GM23338 (cell line): ENCODE results near the gene ASZ1.

Experiments used
- CREB1 ChIP-seq: fragments of 250-450 bp; sonication (Bioruptor Pico); IDR thresholded peaks from 2 replicates; pipeline ENCODE4 v1.5.0; 2020; ENCODE audit warnings: low read depth, mild to moderate bottlenecking, moderate library complexity
- EZH2phosphoT487 ChIP-seq: fragments of 200-600 bp; sonication (generic); IDR thresholded peaks from one replicate; pipeline ENCODE4 v1.8.1; 2018; ENCODE audit warnings: antibody characterized with exemption; ENCODE audit not compliant: unreplicated experiment
- POLR2AphosphoS5 ChIP-seq: IDR thresholded peaks from 2 replicates; pipeline ENCODE4 v1.6.1; 2016; ENCODE audit warnings: antibody characterized with exemption, low read depth
- STAT1 ChIP-seq: IDR thresholded peaks from one replicate; pipeline ENCODE4 v1.6.1; 2016; ENCODE audit warnings: antibody characterized with exemption; ENCODE audit not compliant: unreplicated experiment
- TF ChIP-seq, protein P1 (sequence below), 2 experiments: fragments of 200-600 bp in 1 of 2; sonication (generic) in 1 of 2; conservative IDR thresholded peaks; 2 replicates each; pipeline versions ENCODE4 v1.5.1 to v1.6.1; 2016 to 2017; ENCODE audit warnings: antibody characterized with exemption in 2 of 2, low read depth in 2 of 2, mild to moderate bottlenecking in 2 of 2, moderate library complexity in 1 of 2
- TF ChIP-seq, protein P2 (sequence below): fragments of 250-450 bp; sonication (Bioruptor Pico); IDR thresholded peaks from 2 replicates; pipeline ENCODE4 v1.5.0; 2020; ENCODE audit warnings: mild to moderate bottlenecking, moderate library complexity
- TF ChIP-seq, protein P3 (sequence below): IDR thresholded peaks from one replicate; pipeline ENCODE4 v1.6.1; 2018; ENCODE audit warnings: antibody characterized with exemption; ENCODE audit not compliant: unreplicated experiment

DNA sequence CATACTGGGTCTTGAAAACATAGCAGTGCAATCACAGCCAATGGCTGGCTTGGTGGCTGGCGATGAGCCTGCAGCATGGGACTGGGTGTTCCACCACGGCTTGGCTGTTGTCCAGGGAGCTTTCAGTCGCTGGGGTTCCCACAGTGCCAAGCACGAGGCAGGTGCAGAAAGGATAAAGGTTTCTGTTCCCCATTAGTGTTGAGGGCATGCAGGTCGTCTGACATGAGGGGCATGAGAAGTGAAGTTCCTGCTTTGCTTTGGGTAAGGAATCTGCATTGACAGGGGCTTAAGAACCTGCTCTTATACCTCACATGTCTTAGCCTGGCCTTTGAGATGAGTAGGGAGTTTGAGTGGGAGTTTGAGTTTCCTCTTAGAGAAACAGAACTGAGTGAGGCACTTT is 43.5 kb upstream of the ASZ1 start:
- TF ChIP-seq, protein P1, sequence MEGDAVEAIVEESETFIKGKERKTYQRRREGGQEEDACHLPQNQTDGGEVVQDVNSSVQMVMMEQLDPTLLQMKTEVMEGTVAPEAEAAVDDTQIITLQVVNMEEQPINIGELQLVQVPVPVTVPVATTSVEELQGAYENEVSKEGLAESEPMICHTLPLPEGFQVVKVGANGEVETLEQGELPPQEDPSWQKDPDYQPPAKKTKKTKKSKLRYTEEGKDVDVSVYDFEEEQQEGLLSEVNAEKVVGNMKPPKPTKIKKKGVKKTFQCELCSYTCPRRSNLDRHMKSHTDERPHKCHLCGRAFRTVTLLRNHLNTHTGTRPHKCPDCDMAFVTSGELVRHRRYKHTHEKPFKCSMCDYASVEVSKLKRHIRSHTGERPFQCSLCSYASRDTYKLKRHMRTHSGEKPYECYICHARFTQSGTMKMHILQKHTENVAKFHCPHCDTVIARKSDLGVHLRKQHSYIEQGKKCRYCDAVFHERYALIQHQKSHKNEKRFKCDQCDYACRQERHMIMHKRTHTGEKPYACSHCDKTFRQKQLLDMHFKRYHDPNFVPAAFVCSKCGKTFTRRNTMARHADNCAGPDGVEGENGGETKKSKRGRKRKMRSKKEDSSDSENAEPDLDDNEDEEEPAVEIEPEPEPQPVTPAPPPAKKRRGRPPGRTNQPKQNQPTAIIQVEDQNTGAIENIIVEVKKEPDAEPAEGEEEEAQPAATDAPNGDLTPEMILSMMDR (conservative IDR thresholded peaks at IDR 0.05; ENCODE audit: low read depth in 2 of 2), result no peak
- TF ChIP-seq EZH2phosphoT487 (no peak), STAT1 (no peak), CREB1 (CRISPR knock-in tag) (no peak), POLR2AphosphoS5 (no peak)
- TF ChIP-seq, protein P2, sequence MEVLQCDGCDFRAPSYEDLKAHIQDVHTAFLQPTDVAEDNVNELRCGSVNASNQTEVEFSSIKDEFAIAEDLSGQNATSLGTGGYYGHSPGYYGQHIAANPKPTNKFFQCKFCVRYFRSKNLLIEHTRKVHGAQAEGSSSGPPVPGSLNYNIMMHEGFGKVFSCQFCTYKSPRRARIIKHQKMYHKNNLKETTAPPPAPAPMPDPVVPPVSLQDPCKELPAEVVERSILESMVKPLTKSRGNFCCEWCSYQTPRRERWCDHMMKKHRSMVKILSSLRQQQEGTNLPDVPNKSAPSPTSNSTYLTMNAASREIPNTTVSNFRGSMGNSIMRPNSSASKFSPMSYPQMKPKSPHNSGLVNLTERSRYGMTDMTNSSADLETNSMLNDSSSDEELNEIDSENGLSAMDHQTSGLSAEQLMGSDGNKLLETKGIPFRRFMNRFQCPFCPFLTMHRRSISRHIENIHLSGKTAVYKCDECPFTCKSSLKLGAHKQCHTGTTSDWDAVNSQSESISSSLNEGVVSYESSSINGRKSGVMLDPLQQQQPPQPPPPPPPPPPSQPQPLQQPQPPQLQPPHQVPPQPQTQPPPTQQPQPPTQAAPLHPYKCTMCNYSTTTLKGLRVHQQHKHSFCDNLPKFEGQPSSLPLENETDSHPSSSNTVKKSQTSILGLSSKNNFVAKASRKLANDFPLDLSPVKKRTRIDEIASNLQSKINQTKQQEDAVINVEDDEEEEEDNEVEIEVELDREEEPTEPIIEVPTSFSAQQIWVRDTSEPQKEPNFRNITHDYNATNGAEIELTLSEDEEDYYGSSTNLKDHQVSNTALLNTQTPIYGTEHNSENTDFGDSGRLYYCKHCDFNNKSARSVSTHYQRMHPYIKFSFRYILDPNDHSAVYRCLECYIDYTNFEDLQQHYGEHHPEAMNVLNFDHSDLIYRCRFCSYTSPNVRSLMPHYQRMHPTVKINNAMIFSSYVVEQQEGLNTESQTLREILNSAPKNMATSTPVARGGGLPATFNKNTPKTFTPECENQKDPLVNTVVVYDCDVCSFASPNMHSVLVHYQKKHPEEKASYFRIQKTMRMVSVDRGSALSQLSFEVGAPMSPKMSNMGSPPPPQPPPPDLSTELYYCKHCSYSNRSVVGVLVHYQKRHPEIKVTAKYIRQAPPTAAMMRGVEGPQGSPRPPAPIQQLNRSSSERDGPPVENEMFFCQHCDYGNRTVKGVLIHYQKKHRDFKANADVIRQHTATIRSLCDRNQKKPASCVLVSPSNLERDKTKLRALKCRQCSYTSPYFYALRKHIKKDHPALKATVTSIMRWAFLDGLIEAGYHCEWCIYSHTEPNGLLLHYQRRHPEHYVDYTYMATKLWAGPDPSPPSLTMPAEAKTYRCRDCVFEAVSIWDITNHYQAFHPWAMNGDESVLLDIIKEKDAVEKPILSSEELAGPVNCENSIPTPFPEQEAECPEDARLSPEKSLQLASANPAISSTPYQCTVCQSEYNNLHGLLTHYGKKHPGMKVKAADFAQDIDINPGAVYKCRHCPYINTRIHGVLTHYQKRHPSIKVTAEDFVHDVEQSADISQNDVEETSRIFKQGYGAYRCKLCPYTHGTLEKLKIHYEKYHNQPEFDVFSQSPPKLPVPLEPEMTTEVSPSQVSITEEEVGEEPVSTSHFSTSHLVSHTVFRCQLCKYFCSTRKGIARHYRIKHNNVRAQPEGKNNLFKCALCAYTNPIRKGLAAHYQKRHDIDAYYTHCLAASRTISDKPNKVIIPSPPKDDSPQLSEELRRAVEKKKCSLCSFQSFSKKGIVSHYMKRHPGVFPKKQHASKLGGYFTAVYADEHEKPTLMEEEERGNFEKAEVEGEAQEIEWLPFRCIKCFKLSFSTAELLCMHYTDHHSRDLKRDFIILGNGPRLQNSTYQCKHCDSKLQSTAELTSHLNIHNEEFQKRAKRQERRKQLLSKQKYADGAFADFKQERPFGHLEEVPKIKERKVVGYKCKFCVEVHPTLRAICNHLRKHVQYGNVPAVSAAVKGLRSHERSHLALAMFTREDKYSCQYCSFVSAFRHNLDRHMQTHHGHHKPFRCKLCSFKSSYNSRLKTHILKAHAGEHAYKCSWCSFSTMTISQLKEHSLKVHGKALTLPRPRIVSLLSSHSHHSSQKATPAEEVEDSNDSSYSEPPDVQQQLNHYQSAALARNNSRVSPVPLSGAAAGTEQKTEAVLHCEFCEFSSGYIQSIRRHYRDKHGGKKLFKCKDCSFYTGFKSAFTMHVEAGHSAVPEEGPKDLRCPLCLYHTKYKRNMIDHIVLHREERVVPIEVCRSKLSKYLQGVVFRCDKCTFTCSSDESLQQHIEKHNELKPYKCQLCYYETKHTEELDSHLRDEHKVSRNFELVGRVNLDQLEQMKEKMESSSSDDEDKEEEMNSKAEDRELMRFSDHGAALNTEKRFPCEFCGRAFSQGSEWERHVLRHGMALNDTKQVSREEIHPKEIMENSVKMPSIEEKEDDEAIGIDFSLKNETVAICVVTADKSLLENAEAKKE (CRISPR knock-in tag), result no peak
- TF ChIP-seq, protein P3, sequence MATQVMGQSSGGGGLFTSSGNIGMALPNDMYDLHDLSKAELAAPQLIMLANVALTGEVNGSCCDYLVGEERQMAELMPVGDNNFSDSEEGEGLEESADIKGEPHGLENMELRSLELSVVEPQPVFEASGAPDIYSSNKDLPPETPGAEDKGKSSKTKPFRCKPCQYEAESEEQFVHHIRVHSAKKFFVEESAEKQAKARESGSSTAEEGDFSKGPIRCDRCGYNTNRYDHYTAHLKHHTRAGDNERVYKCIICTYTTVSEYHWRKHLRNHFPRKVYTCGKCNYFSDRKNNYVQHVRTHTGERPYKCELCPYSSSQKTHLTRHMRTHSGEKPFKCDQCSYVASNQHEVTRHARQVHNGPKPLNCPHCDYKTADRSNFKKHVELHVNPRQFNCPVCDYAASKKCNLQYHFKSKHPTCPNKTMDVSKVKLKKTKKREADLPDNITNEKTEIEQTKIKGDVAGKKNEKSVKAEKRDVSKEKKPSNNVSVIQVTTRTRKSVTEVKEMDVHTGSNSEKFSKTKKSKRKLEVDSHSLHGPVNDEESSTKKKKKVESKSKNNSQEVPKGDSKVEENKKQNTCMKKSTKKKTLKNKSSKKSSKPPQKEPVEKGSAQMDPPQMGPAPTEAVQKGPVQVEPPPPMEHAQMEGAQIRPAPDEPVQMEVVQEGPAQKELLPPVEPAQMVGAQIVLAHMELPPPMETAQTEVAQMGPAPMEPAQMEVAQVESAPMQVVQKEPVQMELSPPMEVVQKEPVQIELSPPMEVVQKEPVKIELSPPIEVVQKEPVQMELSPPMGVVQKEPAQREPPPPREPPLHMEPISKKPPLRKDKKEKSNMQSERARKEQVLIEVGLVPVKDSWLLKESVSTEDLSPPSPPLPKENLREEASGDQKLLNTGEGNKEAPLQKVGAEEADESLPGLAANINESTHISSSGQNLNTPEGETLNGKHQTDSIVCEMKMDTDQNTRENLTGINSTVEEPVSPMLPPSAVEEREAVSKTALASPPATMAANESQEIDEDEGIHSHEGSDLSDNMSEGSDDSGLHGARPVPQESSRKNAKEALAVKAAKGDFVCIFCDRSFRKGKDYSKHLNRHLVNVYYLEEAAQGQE, result no peak
